NCI-H345 treated with DMSO at 0.1 percent for 48 hours (cell line): ENCODE measurements around the gene S100A12.
A peak's percentile ranks its signal among the peaks of the same experiment; 100 is the strongest.
"Not testable (repeated sequence)": the region's sequence is repeated elsewhere in the genome, so short reads cannot be mapped to it uniquely, and the experiment has no call there.

Experiments used
- DNase-seq: peaks from one replicate; lab custom pipeline; 2025; ENCODE audit not compliant: unreplicated experiment; lab: John Stamatoyannopoulos, UW

S100A12 gene

DNA sequence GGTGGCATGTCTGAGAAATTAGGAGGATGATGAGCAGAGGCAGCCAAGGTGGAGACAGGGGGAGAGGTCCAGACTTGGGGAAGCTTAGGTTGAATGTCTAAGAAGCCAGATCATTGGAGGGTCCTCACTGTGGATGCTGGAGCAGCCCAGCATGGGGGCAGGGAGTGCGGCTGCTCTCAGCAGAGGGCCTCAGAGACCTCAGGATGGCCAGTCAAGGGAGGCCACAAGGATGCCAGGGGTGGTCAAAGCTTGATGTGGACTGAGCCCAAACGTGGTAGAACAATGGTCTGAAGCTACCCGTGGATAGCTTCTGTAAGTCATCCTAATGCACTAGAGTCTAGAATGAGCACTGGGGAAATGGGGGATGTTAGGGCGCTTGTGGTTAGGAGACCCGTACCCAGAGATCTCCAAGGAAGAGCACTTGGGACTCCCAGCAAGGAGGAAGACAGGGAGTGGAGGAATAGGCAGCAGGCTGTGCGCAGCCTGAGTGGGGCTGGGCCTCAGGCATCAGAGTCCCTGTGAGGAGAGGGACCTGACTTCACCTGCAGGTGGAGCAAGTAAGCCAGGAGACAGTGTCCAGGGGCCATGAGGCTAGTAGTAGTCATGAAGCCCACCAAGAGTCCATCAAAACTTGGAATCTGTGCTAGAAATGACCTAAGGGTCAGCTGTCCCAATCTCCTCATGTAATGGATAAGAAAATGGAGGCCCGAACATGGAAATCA is 22.0 kb downstream of the S100A12 start:
- DNase-seq, result peak; percentile 18

- DNase-seq, result peak; percentile 94
These were observed 22.9 kb downstream of the S100A12 start for GRCh38 chr1:153352523-153352922.

DNA sequence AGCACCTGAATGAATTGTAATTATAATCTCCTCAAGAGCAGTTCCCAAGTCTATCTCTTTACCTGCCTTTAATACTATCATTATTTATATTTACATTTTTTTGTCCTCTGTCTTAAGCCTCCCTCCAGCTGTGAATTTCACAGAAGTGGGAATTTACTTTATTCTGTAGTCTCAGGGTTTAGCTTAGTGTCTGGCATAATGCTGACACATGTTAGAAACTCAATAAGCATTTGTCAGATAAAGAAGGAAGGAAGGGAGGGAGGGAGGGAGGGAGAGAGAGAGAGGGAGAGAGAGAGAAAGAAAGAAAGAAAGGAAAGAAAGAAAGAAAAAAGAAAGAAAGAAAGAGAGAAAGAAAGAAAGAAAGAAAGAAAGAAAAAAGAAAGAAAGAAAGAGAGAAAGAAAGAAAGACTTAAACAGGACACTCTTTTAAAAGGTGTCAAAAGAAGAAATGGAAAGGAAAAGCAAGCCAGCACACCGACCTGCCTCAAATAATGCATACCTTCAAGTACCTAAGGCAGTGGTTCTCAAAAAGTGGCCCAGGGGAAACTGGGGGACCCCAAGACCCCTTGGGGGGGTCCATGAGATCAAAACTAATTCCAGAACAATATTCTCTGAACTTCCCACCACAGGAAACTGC is 25.0 kb downstream of the S100A12 start:
- DNase-seq, result no peak

DNA sequence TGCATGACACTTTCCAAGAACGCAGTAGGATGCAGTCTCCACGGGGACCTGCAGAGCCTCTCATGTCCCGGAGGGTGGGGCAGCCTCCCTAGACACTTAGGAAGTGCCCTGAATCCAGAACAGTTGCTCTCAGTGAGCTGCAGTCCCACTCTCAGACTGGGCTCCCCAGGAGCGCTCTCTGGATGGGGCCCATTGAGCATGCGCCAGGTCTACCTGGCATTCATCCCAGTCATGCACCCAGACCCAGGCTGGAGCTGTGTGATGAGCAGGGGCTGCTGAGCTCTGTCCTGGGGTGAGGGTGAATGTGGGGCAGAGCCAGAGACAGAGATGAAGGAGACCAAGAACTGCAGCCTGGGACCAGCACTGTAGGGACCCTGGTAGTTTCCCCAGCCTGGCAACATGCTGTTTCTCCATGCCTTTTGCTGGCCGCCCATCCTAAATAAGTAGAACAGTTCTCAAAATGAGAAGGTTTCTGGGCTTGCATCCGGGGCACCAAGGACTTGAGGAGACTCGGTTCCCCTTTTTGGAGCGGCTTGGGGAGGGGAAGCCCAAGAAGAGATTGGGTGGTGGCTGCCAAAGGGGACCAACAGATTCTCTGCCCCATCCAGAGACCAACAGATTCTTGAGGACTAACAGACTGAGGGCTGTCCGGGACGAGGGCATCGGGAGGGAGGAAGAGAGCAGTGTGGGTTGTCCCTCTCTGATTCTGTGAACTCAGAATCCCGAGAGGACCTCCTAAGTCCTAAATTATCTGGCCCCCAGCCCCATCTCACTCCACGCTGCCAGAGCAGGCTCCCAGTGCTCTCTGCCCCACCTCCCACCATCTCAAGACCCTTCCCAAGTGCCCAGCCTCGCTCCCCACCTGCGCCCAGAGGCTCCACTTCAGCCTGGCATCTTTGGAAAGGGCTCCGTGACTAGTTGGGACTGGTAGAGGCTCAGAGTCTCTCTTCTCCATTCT is 25.8 kb downstream of the S100A12 start:
- peak; percentile 95 for DNase-seq

GRCh38 chr1:153348511-153349362 is 26.7 kb downstream of the S100A12 start, which contains the start of gene PGLYRP4:
TSS of gene PGLYRP4 (minus strand) at chr1:153348841. CDS start at chr1:153347932, 909 bp downstream.
- DNase-seq, result no peak

DNA sequence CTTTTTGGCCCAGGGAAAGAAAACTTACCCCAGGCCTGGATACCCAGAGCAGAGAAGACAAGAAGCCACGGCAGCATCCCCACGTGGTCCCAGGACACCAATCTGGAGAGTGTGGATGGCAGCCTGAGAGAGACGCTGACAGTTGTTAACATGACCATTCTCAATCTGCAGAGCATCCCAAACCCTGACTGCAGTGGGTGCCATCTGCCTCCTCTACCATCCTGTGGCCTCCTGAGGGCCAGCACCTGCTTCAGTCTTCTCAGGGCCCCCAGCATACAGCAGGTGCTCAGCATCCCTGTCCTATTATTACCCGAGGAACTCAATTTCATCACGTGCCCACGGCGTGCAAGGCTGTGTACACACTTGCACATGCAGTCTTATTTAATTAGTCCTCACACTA is 27.6 kb downstream of the S100A12 start:
- DNase-seq, result no peak

DNA sequence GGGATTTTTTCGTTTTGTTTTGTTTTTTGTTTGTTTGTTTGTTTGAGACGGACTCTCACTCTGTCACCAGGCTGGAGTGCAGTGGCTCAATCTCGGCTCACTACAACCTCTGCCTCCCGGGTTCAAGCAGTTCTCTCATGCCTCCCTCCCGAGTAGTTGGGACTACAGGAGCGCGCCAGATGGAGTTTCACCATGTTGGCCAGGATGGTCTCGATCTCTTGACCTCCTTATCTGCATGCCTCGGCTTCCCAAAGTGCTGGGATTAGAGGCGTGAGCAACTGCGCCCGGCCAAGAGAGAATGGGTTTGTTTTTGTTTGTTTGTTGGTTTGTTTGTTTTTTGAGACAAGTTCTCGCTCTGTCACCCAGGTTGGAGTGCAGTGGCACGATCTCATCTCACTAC is 28.4 kb downstream of the S100A12 start:
- DNase-seq, result not testable (repeated sequence)

- DNase-seq, result peak; percentile 96
These were observed 29.2 kb downstream of the S100A12 start for GRCh38 chr1:153346077-153346723.

GRCh38 chr1:153345187-153346076 is 30.0 kb downstream of the S100A12 start:
- DNase-seq, result peak; percentile 95

GRCh38 chr1:153344718-153345025 is 30.7 kb downstream of the S100A12 start:
- DNase-seq, result no peak

- no peak for DNase-seq
These were observed 31.4 kb downstream of the S100A12 start for GRCh38 chr1:153343811-153344717.

DNA sequence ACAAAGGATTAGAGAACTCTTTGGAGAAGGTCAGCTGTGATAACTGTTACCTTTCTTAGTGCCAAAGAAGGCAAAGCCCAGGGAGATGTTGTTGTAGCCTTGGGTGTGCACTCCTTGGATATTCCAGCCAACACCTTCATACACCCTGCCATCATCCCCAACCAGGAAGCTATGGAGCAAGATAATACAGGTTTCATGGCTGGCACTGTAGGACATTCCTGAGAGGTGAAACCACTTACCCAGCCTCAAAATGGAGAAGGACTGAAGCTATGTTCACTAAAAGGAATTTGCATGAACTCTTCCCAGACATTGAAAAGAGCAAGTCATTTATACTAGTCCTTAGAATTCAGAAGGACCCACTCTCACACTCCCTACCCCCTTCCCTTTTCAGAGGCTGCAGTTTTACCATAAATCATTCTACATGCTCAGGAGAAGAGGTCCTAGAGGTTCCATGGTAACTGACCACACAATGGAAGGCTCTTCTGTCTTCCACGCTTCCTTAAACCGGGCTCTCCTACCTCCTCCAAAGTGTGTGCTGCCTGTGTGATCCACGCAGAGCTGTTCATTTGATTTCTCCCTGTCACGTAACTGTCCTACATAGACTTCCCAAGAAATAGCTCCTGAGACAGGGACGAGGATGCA is 32.3 kb downstream of the S100A12 start:
- DNase-seq, result no peak

GRCh38 chr1:153342178-153342577 is 33.2 kb downstream of the S100A12 start:
- no peak for DNase-seq

DNA sequence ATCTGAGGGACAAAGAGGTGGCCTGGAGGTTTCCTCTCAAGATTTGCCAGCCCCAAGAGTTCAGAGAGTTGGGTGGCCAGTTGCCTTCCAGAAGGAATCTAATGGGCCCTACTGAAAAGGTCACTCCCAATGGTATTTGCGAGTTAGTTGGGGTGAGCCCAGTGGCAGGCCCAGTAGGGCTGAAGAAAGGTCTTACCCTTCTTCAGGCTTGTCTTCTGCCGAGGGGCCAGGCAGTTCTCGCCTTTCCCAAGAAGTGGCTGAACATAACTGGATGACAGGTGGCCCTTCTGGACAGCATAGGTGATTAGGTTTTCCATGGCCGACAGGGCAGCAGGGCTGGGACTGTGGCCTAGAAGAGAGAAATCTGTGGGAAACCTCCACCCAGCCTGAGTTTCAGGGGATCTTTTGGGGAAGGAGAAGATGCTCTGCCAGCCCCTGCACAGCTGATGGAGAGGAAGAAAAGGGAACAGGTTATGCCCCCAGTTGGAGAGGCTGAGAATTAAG is 33.9 kb downstream of the S100A12 start:
- DNase-seq, result no peak

DNA sequence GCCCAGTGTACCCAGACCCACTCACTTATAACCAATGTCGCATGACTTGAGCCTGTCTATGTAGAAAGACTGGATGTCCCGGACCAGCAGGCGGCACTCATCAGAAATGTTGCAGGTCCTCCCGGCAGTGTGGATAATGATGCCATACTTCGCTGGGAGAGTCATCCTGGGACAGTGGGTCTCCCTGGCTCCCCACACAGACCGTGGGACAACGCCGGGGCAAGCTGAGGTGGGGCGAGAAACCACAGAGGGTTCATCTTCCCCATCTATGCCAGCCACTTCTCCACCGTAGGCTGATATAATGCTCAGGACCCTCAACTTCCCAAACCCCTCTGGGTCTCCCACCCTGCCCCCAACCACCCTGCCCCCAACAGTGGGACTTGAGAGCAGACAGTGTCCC is 35.1 kb downstream of the S100A12 start:
- no peak for DNase-seq

- DNase-seq, result no peak
These were observed 35.6 kb downstream of the S100A12 start for GRCh38 chr1:153339802-153340201.
